Epithelial cell of esophagus (primary cell): Measurements from ENCODE around the gene UQCR10.

Source experiments
- DNase-seq: peaks from one replicate; pipeline ENCODE4 v3.0.0; 2010; ENCODE audit warnings: low read depth
- H3K4me3 ChIP-seq: 2 replicates; pipeline ENCODE4 v1.5.1; 2011; ENCODE audit warnings: mild to moderate bottlenecking, low read length, control low read depth
- TF ChIP-seq, protein P1 (sequence below): IDR thresholded peaks from 2 replicates; pipeline ENCODE4 v1.5.1; 2011; ENCODE audit warnings: low read depth, mild to moderate bottlenecking, low read length, control low read depth, inconsistent platforms; ENCODE audit not compliant: insufficient read depth; ENCODE audit errors: missing control alignments

The UQCR10 gene

DNA sequence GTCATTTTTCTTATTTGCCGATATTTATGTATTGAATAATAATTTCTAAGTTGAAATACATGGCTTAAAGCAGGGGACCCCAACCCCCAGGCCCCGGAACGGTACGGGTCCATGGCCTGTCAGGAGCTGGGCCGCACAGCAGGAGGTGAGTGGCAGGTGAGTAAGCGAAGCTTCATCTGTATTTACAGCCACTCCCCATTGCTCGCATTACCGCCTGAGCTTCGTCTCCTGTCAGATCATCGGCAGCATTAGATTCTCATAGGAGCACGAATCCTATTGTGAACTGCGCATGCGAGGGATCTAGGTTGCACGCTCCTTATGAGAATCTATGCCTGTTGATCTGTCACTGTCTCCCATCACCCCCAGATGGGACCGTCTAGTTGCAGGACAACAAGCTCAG, 4.9 kb upstream of the UQCR10 start:
- TF ChIP-seq, protein P1, sequence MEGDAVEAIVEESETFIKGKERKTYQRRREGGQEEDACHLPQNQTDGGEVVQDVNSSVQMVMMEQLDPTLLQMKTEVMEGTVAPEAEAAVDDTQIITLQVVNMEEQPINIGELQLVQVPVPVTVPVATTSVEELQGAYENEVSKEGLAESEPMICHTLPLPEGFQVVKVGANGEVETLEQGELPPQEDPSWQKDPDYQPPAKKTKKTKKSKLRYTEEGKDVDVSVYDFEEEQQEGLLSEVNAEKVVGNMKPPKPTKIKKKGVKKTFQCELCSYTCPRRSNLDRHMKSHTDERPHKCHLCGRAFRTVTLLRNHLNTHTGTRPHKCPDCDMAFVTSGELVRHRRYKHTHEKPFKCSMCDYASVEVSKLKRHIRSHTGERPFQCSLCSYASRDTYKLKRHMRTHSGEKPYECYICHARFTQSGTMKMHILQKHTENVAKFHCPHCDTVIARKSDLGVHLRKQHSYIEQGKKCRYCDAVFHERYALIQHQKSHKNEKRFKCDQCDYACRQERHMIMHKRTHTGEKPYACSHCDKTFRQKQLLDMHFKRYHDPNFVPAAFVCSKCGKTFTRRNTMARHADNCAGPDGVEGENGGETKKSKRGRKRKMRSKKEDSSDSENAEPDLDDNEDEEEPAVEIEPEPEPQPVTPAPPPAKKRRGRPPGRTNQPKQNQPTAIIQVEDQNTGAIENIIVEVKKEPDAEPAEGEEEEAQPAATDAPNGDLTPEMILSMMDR = no peak
- no peak overlapping the region for H3K4me3 ChIP-seq
- peak; percentile 63 for DNase-seq

DNA sequence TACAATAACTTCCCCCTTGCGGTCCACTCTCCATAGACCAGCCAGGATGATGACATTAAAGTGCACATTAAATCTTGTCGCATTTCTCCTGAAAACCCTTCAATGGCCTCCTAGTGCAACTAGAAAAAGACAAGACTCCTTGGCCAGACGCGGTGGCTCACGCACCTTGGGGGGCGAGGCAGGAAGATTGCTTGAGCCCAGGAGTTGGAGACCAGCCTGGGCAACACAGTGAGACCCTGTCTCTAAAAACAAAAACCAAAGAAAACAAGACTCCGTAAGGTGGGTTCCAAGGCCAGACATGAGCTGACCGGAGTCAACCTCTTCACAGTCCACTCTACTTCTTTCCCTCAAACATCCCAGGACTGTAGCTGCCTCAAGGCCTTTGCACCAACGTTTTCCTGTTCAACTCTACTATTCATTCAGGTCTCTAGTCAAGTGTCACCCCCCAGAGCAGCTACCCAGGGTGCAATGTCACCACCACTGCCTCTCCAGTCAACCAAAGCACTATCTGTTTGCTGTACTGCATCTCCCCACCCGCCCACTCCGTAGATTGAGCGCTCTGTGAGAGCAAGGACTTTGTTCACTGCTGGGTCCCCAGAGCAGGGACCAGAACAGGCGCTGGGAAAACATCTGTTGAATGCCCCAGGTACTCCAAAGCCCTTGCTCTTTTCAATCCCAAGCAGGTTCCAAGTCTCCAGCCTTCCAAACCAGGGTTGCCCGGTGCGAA, 1.1 kb upstream of the UQCR10 start:
- peak; percentile 14 for DNase-seq

DNA sequence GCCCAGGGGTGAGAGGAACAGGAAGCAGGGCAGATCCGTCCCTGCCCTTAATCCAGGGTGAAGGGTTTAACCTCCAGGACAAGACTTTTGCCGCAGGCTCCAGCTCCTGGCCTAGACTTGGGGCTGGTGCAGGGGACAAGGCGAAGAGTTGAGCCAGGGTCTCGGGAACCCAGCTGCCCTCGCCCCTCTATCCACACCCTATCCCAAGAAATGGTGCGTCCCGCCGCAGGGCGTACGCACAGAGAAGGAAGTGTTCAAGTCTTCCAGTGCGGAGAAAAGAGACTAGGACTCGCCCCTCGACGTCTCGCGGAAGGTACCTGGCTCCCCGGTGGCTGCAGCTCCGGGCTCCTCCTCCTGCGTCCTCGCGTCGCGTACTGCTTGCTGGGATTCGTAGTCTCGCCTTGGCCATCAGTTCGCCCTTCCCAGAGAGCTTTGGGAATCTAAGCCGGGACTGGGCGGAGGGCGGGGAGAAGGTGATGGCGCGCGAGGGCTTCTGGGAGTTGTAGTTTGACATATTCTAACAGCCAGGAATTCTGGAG, 468 bp upstream of the UQCR10 start, which contains the start of gene ZMAT5:
ZMAT5 (minus strand) TSS at position 376 of the 539 bp plus-strand sequence. CDS start 18,463 bp downstream, outside the sequence.
- TF ChIP-seq, protein P1 = no peak
- peak; percentile 99 for DNase-seq
- H3K4me3 ChIP-seq = peak within 1 kb of the TSS; percentile 74

More for the DNA sequence above, 1.1 kb upstream of the UQCR10 start:
- peak overlapping the region; percentile 74 for H3K4me3 ChIP-seq
- TF ChIP-seq, protein P1 = no peak

DNA sequence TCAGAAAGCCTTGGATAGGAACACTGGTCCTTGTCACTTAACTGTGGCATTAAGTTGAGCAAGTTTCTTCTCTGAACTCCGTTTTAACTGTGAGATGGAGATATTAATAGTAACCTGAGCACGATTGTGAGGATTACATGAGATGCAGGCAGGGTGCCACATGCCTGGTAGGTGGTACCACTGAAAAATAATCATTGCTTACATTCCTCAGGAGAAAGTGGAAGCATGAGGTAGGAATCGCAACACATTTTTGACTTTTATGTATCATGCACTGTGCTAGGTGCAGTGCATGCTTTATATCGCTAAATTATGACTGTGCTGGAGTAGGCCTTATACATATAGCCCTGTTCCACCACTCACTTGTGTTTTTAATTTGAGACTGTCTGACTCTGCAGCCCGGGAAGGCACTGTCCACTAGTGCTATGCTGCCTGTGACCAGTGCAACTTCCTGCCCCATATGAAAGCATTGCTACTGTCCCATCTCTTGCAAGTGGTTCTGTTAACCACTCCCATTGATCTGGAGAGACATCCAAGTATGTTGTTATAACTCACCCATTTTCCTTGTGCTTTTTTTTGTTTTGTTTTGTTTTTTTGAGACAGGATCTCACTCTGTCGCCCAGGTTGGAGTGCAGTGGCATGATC, 1.0 kb downstream of the UQCR10 start:
- TF ChIP-seq, protein P1 = no peak
- no peak for DNase-seq

DNA sequence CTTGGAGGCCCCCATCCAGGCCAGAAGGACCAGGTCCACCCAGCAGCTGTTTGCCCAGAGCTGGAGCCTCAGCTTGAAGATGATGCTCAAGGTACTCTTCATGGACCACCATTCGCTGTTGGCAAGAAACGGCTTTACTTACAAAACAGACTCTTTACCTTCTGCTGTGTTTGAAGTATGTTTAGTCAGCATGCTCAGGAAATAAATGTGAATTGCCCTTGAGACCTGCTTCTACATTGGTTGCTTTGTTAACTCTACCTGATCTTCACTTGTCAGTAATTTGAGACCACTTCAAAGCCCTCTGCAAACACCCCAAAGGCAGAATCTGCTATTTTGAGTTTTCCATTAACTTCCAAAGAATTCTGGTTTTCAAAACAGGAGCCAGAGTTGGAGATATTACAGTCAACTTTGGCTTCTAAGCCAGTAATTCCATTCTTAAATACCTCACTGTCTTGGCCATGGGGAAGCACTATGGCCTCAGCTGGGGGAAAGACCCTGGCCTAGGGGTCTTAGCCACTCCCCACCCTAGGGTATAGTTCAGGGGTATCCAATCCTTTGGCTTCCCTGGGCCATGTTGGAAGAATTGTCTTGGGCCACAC, 2.7 kb downstream of the UQCR10 start:
- TF ChIP-seq, protein P1 = no peak
- no peak overlapping the region for H3K4me3 ChIP-seq
- no peak for DNase-seq

More for the DNA sequence above, 1.0 kb downstream of the UQCR10 start:
- peak overlapping the region; percentile 74 for H3K4me3 ChIP-seq

DNA sequence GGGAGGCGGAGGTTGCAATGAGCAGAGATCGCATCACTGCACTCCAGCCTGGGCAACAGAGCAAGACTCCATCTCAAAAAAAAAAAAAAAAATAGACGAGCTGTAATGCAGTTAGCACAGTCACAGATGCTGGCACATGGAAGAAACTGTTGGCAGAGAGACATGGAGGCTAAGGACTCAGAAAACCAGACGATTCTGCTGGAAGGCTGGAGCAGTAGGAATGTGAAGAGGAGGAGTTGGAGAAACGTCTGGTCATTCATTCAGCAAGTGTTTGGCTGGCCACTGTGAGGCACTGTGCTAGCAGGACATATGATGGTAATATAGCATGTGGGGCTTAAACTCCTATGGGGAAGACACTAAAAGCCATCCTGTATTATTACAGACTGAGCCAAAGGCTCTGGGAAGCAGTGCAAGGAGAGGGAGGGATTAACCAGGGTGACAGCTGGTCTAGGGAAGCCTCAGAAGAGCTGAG, 5.0 kb downstream of the UQCR10 start:
- H3K4me3 ChIP-seq = no peak overlapping the region
- DNase-seq = peak; percentile 63
- TF ChIP-seq, protein P1 = peak; percentile 54
